SKM-1 treated with dmso at 0.1 percent for 144 hours (cell line): ENCODE data around the gene OPALIN.

Experiments
- DNase-seq: peaks from one replicate; lab custom pipeline; 2025; ENCODE audit not compliant: unreplicated experiment; lab: John Stamatoyannopoulos, UW

Gene OPALIN

GRCh38 chr10:96374639-96374984 is 15.8 kb upstream of the OPALIN start:
- no peak for DNase-seq

DNA sequence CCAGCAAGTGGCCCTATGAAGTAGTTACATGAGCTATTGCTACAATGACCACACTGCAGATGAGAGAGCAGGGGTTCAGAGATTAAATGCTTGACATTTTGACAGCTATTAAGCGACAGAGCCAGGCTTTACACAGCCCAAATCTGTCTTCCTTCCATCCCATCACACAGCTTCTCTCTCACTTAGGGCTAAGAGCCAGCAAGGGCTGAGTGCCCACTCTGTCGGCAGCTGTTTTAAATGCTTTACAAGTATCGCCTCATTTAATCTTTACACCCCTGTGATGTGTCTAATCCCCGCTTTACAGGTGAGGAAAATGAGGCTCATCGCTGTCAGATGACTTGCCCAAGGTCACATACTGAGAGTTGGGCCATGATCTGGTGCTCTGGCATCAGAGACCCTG is 15.2 kb upstream of the OPALIN start:
- no peak for DNase-seq

GRCh38 chr10:96371356-96371755 is 12.6 kb upstream of the OPALIN start:
- DNase-seq, result no peak

DNA sequence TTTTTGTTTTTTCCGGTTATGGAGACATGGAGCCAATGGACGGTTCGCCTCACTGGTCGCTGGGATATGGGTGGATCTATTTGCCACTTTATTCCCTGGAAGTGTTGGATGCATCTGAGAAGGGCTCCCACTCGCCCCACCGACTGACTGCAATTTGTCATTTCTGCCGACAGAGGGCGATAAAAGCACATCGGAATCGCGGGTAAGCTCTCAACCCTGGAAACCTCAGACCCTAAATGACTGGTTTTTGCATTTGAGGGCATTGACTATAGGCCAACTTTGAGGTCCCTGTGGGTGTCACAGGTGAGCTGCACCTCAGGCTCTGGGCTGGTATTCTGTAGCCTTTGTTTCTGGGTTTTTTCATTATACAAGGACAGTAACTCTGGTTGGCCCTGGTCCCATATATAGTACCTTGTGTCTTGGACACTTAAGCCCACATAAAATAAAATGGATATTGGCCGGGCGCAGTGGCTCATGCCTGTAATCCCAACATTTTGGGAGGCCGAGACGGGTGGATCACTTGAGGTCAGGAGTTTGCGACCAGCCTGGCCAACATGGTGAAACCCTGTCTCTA is 11.9 kb upstream of the OPALIN start:
- DNase-seq, result peak; percentile 43

DNA sequence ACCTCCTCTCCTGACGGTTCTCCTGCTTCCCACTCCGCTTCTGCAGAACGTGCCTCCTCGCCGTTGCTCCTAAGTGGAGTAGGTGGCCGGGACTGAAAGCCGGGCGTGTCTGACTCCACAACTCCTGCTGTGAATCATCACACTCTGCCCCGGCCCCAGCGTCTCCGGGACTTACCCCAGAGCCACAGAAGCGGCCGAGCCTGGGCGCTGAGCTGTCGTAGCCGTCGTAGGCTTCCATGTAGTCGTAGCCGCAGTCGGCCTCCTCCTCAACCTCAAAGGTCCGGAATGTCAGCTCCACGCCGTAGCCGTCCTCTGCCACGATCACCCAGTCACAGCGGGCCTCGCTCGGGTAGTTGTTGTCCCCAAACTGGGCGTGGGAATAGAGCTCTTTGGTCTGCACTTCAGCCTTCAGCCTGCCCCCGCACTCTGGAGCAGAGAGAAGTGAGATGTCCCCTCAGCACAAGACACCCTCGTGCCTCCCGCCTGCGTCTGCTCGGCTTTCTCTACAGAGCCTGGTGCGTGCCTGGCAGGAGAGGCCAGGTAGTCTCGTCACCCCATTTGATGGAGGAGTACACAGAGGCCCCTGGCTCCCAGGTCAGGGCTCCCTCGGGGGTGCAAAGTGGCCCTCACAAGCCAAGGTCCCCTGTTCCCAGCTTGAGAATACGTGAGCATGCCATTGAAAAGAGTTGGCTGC is 11.2 kb upstream of the OPALIN start:
- DNase-seq, result no peak

- no peak for DNase-seq
These were observed 10.2 kb upstream of the OPALIN start for GRCh38 chr10:96368971-96369370.

- DNase-seq, result no peak
These were observed 8.7 kb upstream of the OPALIN start for GRCh38 chr10:96367470-96367869.

DNA sequence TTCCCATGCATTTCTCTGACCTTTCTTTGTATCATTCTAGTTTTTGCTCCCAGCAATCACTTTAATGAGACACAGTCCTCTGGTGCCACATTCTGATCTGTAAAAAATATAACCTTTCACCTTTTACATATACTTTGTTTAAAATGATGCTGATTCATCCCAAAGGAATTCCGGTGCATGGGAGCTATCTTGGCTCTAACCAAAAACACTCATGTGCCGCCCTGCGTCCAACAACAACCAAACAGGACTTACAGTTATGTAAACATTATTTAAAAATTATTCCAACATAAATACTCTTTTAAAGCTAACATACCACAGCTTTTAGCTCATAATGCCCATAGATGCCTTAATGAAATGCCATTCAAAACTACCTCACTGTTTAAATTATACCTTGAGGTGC is 7.7 kb upstream of the OPALIN start:
- no peak for DNase-seq

GRCh38 chr10:96365571-96365970 is 6.8 kb upstream of the OPALIN start:
- no peak for DNase-seq

DNA sequence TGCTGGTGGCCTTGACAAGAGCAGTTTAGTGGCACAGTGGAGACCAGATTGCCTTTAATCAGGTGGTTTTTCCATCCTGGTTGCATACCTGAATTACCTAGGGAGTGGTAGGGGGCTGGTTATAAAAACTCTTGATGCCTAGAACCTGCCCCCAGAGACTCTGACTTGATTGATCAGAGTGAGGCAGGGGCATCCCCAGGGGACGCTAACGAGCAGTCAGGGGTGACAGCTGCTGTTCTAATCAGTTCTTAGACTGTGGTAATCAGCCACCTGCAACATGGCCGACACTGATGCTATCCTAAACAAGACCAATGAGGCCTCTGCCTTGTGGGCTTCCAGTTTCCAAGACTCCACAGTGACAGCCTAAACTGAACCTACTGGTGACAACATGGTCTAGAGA is 2.0 kb upstream of the OPALIN start:
- DNase-seq, result no peak

DNA sequence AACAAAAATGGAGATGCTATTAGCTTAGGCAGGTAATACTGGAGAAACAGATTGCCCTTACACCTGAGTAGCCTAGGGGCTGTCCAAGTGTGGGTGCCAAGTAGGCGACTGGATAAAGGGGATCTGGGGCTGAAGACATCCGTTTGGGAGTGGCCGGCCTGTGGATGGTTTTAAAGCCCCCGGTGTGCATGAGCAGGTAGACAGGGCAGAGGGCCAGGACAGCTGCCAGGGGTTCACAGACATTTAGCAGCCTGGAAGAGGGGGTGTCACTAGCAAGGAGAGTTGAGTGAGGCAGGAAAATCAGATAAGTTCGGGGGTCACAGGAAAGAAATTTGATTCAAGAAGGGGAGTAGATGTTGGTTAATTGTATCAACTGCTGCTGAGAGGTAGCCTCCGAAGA is 1.5 kb upstream of the OPALIN start:
- DNase-seq, result no peak

DNA sequence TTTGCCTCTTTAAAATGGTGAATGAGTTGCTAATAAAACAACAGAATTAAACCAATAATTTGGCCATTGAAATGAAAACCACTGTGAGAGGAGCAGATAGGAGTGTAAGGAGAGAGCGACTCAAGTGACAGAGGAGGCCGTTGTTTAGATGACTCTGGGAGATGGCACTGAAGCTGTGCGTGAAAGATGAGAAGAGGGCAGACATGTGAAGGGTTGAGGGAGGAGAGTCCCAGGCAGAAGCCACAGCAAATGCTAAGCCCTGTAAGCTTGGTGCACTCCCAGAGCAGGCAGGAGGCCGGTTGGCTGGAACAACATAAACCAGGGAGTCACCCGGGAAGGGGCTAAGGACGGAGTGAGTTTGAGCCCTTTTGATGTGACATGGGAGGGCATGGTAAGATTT is 814 bp upstream of the OPALIN start:
- DNase-seq, result no peak

DNA sequence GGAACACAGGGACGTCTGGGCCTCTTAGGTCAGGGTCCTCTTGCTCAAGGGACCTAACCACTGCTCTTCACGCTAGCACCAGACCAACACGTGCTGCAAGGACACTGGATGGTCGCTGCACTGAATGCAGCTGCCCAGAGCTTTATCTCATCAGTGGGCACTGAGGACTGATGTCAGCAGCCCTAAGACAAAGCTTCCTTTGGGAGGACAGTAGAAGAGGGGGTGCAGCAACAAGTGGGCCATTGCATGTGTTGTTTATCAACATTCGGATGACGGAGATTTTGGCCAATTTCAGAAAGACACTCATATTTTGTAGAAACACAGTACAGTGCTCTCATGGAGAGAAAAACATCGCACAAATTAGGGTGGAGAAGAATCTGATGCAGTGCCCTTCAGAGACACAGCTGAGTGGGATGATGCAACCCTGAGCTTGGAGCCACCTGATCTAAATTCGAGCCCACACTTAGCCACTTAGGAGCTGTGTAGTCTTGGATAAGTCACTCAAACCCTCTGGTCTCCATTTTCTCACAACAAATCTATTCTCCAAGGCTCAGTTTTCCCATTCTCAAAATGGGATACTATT is 1.7 kb downstream of the OPALIN start:
- DNase-seq, result no peak

- no peak for DNase-seq
These were observed 6.2 kb downstream of the OPALIN start for GRCh38 chr10:96352582-96352981.

DNA sequence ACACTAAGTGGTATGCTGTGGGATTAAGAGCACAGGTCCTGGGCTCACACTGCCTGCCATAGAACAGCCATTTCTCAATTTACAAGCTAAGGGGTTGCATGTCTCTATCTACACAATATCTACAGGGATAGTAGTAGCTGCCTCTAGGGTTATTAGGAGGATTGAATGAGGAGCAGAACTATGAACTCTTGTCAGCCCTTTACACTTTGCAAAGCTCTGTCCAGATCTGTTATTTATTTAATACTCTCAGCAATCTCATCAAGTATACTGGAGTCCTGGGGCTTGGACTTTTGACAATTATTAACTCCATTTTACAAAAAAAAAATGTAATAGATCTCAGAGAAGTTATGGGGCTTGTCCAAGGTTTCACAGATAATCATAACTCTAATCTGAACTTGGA is 6.8 kb downstream of the OPALIN start:
- no peak for DNase-seq

- no peak for DNase-seq
These were observed 12.5 kb downstream of the OPALIN start for GRCh38 chr10:96346295-96346694.

- no peak for DNase-seq
These were observed 13.6 kb downstream of the OPALIN start for GRCh38 chr10:96345222-96345621.

DNA sequence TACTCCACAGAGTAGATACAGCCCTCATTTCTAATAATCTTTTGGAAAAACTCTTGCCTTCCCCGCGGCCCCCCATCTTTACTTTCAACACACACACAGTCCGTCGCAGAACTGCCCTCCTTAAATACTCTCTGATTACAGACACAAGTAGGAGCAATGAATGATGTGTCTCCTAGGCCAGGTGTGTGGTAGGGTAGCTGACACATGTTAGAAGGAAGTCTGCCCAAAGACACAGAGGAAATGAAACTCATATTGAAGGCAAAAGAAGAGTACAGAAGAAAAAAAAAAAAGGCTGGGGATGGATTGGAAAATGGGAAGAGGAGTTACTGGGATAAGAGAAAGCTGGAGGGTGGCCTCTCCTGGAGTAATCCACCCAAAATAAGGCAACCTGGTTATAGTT is 14.6 kb downstream of the OPALIN start:
- DNase-seq, result no peak

GRCh38 chr10:96342402-96342801 is 16.4 kb downstream of the OPALIN start:
- no peak for DNase-seq

DNA sequence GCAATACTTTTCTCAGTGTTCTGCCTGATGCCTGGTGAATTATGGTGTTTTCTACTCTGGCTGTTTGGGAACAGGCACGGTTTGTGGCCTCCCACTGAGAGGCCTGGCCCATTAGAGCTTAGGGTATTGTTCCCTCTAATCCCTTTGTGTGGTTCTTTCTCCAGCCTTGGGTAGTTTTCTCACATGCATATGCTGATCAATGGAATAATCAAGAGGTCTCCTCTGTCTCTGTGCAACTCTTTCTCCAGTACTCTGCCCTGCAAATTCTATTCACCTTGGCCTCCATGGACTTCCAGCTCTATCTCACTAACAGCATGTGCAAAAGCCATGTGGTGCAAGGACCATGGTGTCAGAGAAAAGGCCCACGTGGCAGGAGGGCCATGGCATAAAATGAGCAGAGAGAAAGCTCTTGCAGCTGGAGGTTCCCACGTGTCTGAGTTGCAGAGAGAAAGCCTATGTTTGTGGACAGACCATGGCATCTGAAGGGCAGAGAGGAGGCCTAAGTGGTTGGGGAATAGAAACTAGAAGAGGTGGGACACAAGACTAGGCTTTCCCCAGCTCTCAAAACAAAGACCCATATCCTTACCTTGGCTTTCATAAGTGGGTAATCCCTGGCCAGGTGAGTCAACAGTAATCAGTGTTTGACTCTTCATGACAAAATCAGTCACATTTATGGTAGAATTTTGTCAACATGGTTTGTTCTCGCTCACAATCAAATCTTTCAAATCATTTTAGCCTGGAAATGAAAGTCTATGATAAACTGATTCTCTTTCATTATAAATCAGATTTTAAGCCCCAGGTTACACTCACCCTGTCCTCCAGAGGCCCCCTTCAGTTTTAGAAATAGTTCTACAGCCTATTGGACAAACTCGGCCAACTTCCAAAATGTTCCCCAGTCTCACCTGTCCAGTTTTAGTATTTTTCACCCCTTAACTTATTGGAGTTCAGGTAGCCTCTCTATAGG is 17.3 kb downstream of the OPALIN start:
- no peak for DNase-seq

GRCh38 chr10:96339956-96340904 is 18.6 kb downstream of the OPALIN start:
- DNase-seq, result peak; percentile 67
